Memory B cell (primary cell): ENCODE data around the gene DOK3.

Source experiments
- ATAC-seq: fragments of 150-1000 bp; cut with Tn5 transposase; 2 replicates; pipeline ENCODE4 v1.10.0; 2021; ENCODE audit warnings: low read depth, mild to moderate bottlenecking, moderate library complexity
- DNase-seq, 2 donors: peaks; one replicate each; pipeline ENCODE4 v3.0.0; 2022; ENCODE audit warnings: low spot score in 2 of 2
- H3K27ac Mint-ChIP-seq: one replicate; pipeline ENCODE4 v1.8.0; 2022; ENCODE audit warnings: mild to moderate bottlenecking, moderate library complexity, mixed read lengths
- H3K27me3 Mint-ChIP-seq: one replicate; pipeline ENCODE4 v1.8.0; 2022; ENCODE audit warnings: mixed read lengths
- H3K36me3 Mint-ChIP-seq: one replicate; pipeline ENCODE4 v1.8.0; 2022; ENCODE audit warnings: mild to moderate bottlenecking, mixed read lengths
- H3K4me1 Mint-ChIP-seq: one replicate; pipeline ENCODE4 v1.8.0; 2022; ENCODE audit warnings: mixed read lengths
- H3K4me3 Mint-ChIP-seq: one replicate; pipeline ENCODE4 v1.8.0; 2022; ENCODE audit warnings: mild to moderate bottlenecking, moderate library complexity, mixed read lengths
- H3K9me3 Mint-ChIP-seq: one replicate; pipeline ENCODE4 v1.8.0; 2022; ENCODE audit warnings: mixed read lengths

DOK3 gene

GRCh38 chr5:177482359-177482795, 27.2 kb downstream of the DOK3 start:
- H3K36me3 Mint-ChIP-seq, result peaks cover 4% of the 10 kb centered on the region
- H3K27ac Mint-ChIP-seq, result no peak overlapping the region
- no peaks in the 10 kb centered on the region for H3K9me3 Mint-ChIP-seq
- H3K27me3 Mint-ChIP-seq, result no peaks in the 10 kb centered on the region
- DNase-seq, result no peak
- H3K4me1 Mint-ChIP-seq, result peaks cover 9% of the 10 kb centered on the region
- no peak overlapping the region for H3K4me3 Mint-ChIP-seq
- no peak for ATAC-seq

- peaks cover 18% of the 10 kb centered on the region for H3K4me1 Mint-ChIP-seq
- no peak overlapping the region for H3K4me3 Mint-ChIP-seq
- H3K27me3 Mint-ChIP-seq, result no peaks in the 10 kb centered on the region
- DNase-seq (no peak), ATAC-seq (no peak)
- H3K9me3 Mint-ChIP-seq, result no peaks in the 10 kb centered on the region
- H3K36me3 Mint-ChIP-seq, result peaks cover 2% of the 10 kb centered on the region
- H3K27ac Mint-ChIP-seq, result no peak overlapping the region
Measured at GRCh38 chr5:177479774-177480173, 29.9 kb downstream of the DOK3 start.

- Mint-ChIP-seq H3K9me3 (no peaks in the 10 kb centered on the region), H3K27me3 (peaks cover 3% of the 10 kb centered on the region), H3K4me3 (no peak overlapping the region), H3K36me3 (no peaks in the 10 kb centered on the region), H3K27ac (peak overlapping the region; percentile 0), H3K4me1 (peaks cover 21% of the 10 kb centered on the region)
- ATAC-seq (peak; percentile 73), DNase-seq (no peak)
Measured at GRCh38 chr5:177478711-177479646, 30.6 kb downstream of the DOK3 start.

- no peak for ATAC-seq
- H3K27ac Mint-ChIP-seq, result no peak overlapping the region
- H3K36me3 Mint-ChIP-seq, result no peaks in the 10 kb centered on the region
- H3K4me1 Mint-ChIP-seq, result peaks cover 24% of the 10 kb centered on the region
- peaks cover 5% of the 10 kb centered on the region for H3K27me3 Mint-ChIP-seq
- no peak overlapping the region for H3K4me3 Mint-ChIP-seq
- no peak for DNase-seq
- no peaks in the 10 kb centered on the region for H3K9me3 Mint-ChIP-seq
Measured at GRCh38 chr5:177477701-177478477, 31.7 kb downstream of the DOK3 start.

GRCh38 chr5:177476531-177477233, 32.9 kb downstream of the DOK3 start:
- H3K27ac Mint-ChIP-seq, result no peak overlapping the region
- H3K4me3 Mint-ChIP-seq, result no peak overlapping the region
- no peaks in the 10 kb centered on the region for H3K36me3 Mint-ChIP-seq
- DNase-seq (no peak), ATAC-seq (no peak)
- H3K4me1 Mint-ChIP-seq, result peaks cover 24% of the 10 kb centered on the region
- H3K27me3 Mint-ChIP-seq, result peaks cover 5% of the 10 kb centered on the region
- H3K9me3 Mint-ChIP-seq, result no peaks in the 10 kb centered on the region

- DNase-seq, result no peak
- Mint-ChIP-seq H3K27ac (no peak overlapping the region), H3K36me3 (no peaks in the 10 kb centered on the region), H3K9me3 (no peaks in the 10 kb centered on the region), H3K27me3 (peaks cover 8% of the 10 kb centered on the region), H3K4me3 (no peak overlapping the region), H3K4me1 (peaks cover 24% of the 10 kb centered on the region)
- ATAC-seq, result no peak
Measured at GRCh38 chr5:177475563-177476427, 33.8 kb downstream of the DOK3 start.

GRCh38 chr5:177474846-177475562, 34.6 kb downstream of the DOK3 start:
- peaks cover 24% of the 10 kb centered on the region for H3K4me1 Mint-ChIP-seq
- peak overlapping the region; percentile 93 for H3K4me3 Mint-ChIP-seq
- no peak for ATAC-seq
- no peak for DNase-seq
- H3K27ac Mint-ChIP-seq, result no peak overlapping the region
- no peaks in the 10 kb centered on the region for H3K36me3 Mint-ChIP-seq
- no peaks in the 10 kb centered on the region for H3K9me3 Mint-ChIP-seq
- H3K27me3 Mint-ChIP-seq, result peaks cover 8% of the 10 kb centered on the region

GRCh38 chr5:177474002-177474476, 35.6 kb downstream of the DOK3 start:
- Mint-ChIP-seq H3K27me3 (peaks cover 8% of the 10 kb centered on the region), H3K4me3 (peak overlapping the region; percentile 93), H3K4me1 (peaks cover 17% of the 10 kb centered on the region), H3K36me3 (no peaks in the 10 kb centered on the region), H3K27ac (no peak overlapping the region), H3K9me3 (no peaks in the 10 kb centered on the region)
- DNase-seq, result no peak
- no peak for ATAC-seq

- ATAC-seq (peak; percentile 37), DNase-seq (no peak)
- Mint-ChIP-seq H3K9me3 (no peaks in the 10 kb centered on the region), H3K4me1 (peaks cover 15% of the 10 kb centered on the region), H3K27me3 (peaks cover 8% of the 10 kb centered on the region), H3K27ac (no peak within 1 kb of the TSS), H3K4me3 (peak within 1 kb of the TSS; percentile 93), H3K36me3 (no peaks in the 10 kb centered on the region)
Measured at GRCh38 chr5:177473443-177474001, 36.1 kb downstream of the DOK3 start, which contains the start of gene DBN1. TSS of gene DBN1 (minus strand) at chr5:177473634. CDS start at chr5:177473521, 113 bp downstream.

- no peak for DNase-seq
- Mint-ChIP-seq H3K36me3 (no peaks in the 10 kb centered on the region), H3K27me3 (peaks cover 8% of the 10 kb centered on the region), H3K4me3 (peak overlapping the region; percentile 71), H3K27ac (no peak overlapping the region), H3K9me3 (no peaks in the 10 kb centered on the region), H3K4me1 (peaks cover 15% of the 10 kb centered on the region)
- ATAC-seq, result peak; percentile 63
Measured at GRCh38 chr5:177472460-177473442, 36.9 kb downstream of the DOK3 start.

GRCh38 chr5:177471610-177472356, 37.8 kb downstream of the DOK3 start:
- DNase-seq (no peak), ATAC-seq (no peak)
- no peaks in the 10 kb centered on the region for H3K36me3 Mint-ChIP-seq
- no peak overlapping the region for H3K27ac Mint-ChIP-seq
- H3K4me1 Mint-ChIP-seq, result peaks cover 15% of the 10 kb centered on the region
- H3K4me3 Mint-ChIP-seq, result peak overlapping the region; percentile 27
- peaks cover 8% of the 10 kb centered on the region for H3K27me3 Mint-ChIP-seq
- no peaks in the 10 kb centered on the region for H3K9me3 Mint-ChIP-seq
